Astrocyte (in vitro differentiated cells and primary cell): ENCODE data around the gene FAM47B.

Experiments used
- CTCF ChIP-seq: IDR thresholded peaks from 2 replicates; pipeline ENCODE4 v1.5.1; 2011; ENCODE audit warnings: low read depth, mild to moderate bottlenecking, inconsistent platforms, low read length, moderate library complexity; ENCODE audit not compliant: insufficient read depth
- EZH2 ChIP-seq: IDR thresholded peaks from 2 replicates; pipeline ENCODE4 v1.6.1; 2012; ENCODE audit warnings: mild to moderate bottlenecking, low read length, inconsistent platforms; ENCODE audit not compliant: insufficient read depth

DNA sequence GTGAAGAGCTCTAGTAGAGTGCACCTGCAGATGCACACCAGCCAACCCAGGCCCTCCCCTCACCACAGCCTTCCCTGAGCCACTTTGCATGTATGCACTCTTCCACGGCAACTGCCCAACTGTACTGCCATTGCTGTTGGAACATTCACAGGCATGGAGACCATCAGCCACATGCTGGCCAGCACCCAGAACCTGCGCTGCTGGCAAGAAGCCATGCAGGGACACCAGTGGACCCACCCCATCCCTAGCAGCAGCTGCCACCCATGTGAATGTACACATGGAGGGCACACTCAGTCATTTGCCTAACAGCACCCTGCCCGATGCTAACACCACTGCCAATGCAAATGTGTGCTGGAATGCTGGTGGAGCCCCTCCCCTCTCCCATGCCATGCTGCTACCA, 35.6 kb downstream of the FAM47B start:
- no peak for TF ChIP-seq CTCF
- no peak for TF ChIP-seq EZH2
